GM20431 (cell line): ENCODE data around the gene LANCL2.

Experiments used
- in situ Hi-C: fragments of 300-500 bp; cut with MseI, MboI; formaldehyde crosslinking; loops from one replicate; pipeline ENCODE4 v1.15.0; 2020; ENCODE audit warnings: low sequenced_read_pairs; ENCODE audit not compliant: unreplicated experiment

Gene LANCL2

DNA sequence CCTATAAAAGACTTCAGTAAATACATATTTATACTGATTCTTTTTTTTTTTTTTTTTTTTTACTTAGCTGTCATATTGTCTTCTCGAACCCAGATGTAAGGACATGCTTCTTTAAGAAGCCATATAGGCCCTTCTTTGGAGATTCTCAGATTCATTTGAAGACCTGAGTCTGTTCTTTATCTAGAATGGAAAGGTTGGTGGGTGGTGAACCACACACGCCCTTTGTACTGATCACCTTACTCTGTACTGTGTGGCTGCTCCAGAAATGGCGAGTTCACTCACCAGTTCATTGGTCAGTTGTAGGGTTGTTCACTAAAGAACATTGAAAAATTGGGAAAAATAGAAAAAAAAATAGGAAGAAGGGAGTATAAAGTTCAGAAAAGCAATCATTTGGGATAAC is 32.5 kb downstream of the LANCL2 start:
- in situ Hi-C loops = no loop called here

- in situ Hi-C loops = loop anchor here (25.0 kb wide), 1 partner anchor 638 kb away; the partner anchor contains the start of gene SEC61G
Measured at GRCh38 chr7:55400191-55400590, 35.1 kb downstream of the LANCL2 start.

GRCh38 chr7:55402506-55402905 is 37.4 kb downstream of the LANCL2 start:
- in situ Hi-C loops = loop anchor here (25.0 kb wide), 1 partner anchor 640 kb away; the partner anchor contains the start of gene SEC61G

DNA sequence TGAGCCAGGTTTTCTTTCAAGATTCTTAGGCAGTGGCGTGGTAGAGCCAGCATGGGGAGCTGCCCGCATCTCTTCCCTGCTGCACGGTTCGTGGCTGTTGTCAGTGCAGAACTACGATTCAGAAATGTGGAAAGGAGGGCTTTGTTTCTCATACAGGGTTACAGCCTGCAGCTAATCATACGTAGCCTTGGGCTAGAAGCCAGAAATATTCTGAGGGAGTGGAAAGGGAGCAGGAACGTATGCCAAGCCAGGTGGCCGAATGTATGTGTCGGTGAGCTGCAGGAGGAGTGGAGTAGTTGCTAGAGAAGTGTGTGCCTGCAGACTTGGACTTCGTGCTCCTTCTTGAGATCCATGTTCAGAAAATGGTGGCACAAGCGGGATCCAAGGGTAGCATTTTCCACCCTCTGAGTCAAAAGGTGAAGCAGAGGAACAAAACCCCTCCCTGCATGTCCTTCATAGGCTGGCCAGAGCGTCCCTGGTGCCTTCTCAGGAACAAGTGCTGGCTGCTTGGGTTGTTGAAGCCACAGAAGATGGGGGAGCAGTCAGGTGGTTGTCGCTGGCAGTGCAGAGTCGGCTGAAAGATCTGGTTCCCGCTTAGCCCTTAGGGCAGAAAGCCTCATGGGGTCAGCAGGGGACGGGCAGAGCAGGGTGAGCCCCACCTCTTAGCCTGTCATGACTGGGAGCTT is 40.9 kb downstream of the LANCL2 start:
- in situ Hi-C loops = loop anchor here (25.0 kb wide), 1 partner anchor 644 kb away; the partner anchor contains the start of gene SEC61G

- in situ Hi-C loops = loop anchor here (10.0 to 25.0 kb wide), 2 partner anchors 135 to 647 kb away; partner anchors contain the start of gene SEC61G
Measured at GRCh38 chr7:55409482-55410225, 44.5 kb downstream of the LANCL2 start.

GRCh38 chr7:55410667-55411239 is 45.6 kb downstream of the LANCL2 start:
- in situ Hi-C loops = loop anchor here (10.0 to 25.0 kb wide), 2 partner anchors 136 to 648 kb away; partner anchors contain the start of gene SEC61G

DNA sequence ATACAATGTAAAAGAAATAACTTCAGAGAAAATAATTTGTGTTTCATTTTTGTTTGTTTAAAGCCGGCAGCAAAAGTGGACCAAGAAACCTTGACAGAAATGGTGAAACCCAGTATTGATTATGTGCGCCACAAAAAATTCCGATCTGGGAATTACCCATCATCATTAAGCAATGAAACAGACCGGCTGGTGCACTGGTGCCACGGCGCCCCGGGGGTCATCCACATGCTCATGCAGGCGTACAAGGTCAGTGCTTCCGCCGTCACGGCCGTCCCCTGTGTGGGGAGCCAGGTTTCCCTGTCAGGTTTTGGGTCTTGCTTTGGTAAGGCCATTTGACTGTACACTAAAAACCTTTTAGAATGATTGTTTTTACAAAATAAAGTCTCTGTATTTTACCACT is 46.7 kb downstream of the LANCL2 start:
- in situ Hi-C loops = loop anchor here (10.0 to 25.0 kb wide), 2 partner anchors 137 to 650 kb away; partner anchors contain the start of gene SEC61G

- in situ Hi-C loops = loop anchor here (10.0 to 25.0 kb wide), 2 partner anchors 139 to 651 kb away; partner anchors contain the start of gene SEC61G
Measured at GRCh38 chr7:55413442-55413841, 48.3 kb downstream of the LANCL2 start.

DNA sequence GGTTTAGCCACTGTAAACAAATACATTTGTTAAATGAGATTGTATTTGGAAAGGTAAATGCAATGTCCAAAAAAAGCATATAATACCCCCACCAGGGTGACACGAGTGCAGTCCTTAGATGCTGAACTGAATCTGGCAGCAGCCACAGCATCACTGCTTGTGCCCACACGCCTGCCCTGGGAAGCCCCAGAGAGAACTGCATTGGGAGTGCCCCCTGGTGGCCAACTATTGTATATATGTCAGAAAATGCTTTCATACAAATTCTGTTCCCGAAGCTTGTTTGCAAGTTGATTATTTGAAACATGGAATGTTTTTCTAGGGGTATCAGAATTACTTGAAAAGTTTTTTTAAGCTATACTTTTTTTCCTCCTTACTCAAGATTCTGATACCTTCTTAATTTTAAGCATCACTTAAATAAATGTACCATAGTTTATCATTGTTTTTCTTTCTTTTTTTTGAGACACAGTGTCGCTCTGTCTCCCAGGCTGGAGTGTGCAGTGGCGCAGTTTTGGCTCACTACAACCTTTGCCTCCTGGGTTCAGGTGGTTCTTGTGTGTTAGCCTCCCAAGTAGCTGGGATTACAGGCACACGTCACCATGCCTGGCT is 50.1 kb downstream of the LANCL2 start:
- in situ Hi-C loops = loop anchor here (10.0 to 25.0 kb wide), 2 partner anchors 140 to 653 kb away; partner anchors contain the start of gene SEC61G

- in situ Hi-C loops = loop anchor here (10.0 to 25.0 kb wide), 2 partner anchors 143 to 655 kb away; partner anchors contain the start of gene SEC61G
Measured at GRCh38 chr7:55417456-55417855, 52.3 kb downstream of the LANCL2 start.

- in situ Hi-C loops = loop anchor here (25.0 kb wide), 1 partner anchor 658 kb away; the partner anchor contains the start of gene SEC61G
Measured at GRCh38 chr7:55420530-55420929, 55.4 kb downstream of the LANCL2 start.

GRCh38 chr7:55423277-55423711 is 58.2 kb downstream of the LANCL2 start:
- in situ Hi-C loops = loop anchor here (25.0 kb wide), 1 partner anchor 661 kb away; the partner anchor contains the start of gene SEC61G

- in situ Hi-C loops = loop anchor here (25.0 kb wide), 1 partner anchor 662 kb away; the partner anchor contains the start of gene SEC61G
Measured at GRCh38 chr7:55423891-55424290, 58.8 kb downstream of the LANCL2 start.

GRCh38 chr7:55425141-55425752 is 60.1 kb downstream of the LANCL2 start:
- in situ Hi-C loops = no loop called here

DNA sequence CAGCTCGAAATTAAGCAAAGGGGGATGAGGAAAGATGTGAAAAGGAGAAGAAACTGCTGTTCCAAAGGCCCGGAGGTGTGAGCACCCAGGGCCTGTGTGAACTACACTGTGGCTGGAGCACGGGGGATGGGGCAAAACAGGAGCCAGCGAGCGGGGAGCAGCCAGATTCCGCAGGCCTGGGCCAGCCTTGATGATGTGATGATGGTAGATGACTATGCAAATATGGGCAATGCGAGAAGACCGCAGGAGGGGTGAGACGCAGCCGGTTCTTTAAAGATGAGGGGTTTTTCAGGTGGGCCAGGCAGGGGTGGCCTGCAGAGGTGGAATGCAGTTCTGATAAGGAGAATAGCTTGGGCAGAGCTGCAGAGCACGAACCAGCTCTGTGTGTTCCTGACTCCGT is 61.5 kb downstream of the LANCL2 start:
- in situ Hi-C loops = no loop called here

DNA sequence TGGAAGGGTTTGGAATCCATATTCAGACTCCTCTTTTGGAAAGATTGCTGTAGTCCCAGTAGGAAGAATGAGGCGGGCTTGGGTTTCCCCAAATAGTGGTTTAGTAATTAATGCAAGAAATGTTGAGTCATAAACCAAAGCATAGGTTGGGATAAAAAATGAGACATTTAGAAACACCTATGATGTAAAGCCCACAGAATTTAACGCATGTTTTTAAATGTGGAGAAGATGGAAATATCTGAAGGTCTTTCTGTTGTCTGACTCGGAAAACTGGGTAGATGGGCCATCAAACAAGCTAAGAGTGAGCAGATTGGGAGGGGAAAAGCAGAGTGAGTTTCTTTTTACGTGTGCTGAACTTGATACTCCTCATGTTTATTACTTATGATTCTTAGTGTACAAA is 62.2 kb downstream of the LANCL2 start:
- in situ Hi-C loops = no loop called here

- in situ Hi-C loops = no loop called here
Measured at GRCh38 chr7:55427800-55428199, 62.7 kb downstream of the LANCL2 start.

DNA sequence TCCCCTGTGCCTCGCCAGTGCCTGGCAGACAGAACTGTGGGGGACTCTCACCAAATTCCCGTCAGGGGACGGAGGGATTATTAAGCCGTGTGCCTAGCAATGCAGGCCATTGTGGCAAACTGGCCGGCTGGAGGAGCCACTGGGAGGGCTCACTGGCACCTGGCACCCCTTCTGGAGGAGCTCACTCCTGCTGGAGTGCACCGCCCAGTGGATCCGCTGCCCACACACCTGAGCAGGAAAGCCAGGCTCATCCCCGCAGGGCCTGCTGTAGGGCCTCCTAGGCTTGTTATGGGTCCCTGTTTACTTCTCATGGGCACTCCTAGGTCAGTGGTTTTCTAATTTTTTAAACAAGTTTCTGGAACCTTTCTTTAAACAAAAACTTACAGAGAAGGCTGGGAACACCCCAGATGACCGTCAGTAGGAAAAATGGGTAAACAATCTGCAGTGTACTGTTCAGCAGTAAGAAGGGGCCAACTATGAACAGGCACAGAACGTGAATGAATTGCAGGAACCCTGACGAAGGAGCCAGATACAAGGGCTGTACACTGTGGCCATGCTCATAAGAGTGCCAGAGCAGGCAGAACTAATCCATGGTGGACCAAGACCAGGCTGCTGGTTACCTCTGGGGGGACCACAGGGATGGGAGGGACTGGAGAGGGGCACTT is 64.8 kb downstream of the LANCL2 start:
- in situ Hi-C loops = loop anchor here (10.0 kb wide), 1 partner anchor 165 kb away; no protein-coding TSS in a partner anchor

DNA sequence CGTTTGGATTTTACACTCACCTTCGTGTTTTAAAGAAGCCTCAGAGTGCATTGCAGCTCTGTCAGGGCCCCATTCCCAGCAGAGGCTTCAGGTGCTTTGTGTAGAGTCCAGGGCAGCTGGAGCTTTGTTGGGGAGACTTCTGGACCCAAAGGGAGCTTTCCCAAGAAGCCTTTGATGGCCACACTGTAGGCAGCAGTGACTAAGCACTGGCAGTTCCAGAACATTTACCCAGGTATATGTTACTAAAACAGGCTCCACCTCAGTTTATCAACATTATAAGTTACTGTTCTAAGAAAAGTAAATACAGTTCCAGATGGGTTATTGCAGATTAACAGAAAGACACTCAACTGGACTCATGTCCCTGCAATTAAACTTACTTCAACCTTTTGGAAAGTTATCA is 66.8 kb downstream of the LANCL2 start:
- in situ Hi-C loops = loop anchor here (10.0 kb wide), 1 partner anchor 163 kb away; no protein-coding TSS in a partner anchor
